ENCODE data around the gene F5.

GRCh38 chr1:169465281-169465680 lies 121.0 kb downstream of the F5 start:
- TF ChIP-seq GABPB1 (CRISPR knock-in tag; IDR thresholded peaks at IDR 0.05) (no peak), MAFG (tag; conservative IDR thresholded peaks at IDR 0.05) (0 out of 2 replicates have a peak, but pooled peaks have one; percentile 16), U2AF1 (optimal IDR thresholded peaks at IDR 0.05; ENCODE audit: low read depth, low read length) (no peak), MAX (CRISPR knock-in tag; IDR thresholded peaks at IDR 0.05) (no peak), CBX2 (IDR thresholded peaks at IDR 0.05; ENCODE audit: insufficient read depth, low read length, poor library complexity, severe bottlenecking) (no peak), SP2 (IDR thresholded peaks at IDR 0.05; ENCODE audit: extremely low read depth, low read depth, low read length, poor library complexity, severe bottlenecking) (no peak), CTCF (IDR thresholded peaks at IDR 0.05 in 2 of 3, conservative IDR thresholded peaks at IDR 0.05 in 1 of 3; ENCODE audit: insufficient read depth in 2 of 3, low read depth in 1 of 3, low read length in 3 of 3) (no peak), LARP7 (IDR thresholded peaks at IDR 0.05) (no peak), HNRNPUL1 (IDR thresholded peaks at IDR 0.05; ENCODE audit: low read length) (no peak), GTF2F1 (IDR thresholded peaks at IDR 0.05; ENCODE audit: low read depth, low read length) (no peak)
